HepG2 (cell line): ENCODE results near the gene GPN1. TPM values are rescaled to one million over a fixed set of nuclear protein-coding genes. Genes with fewer than 3 reads are reported as not detected.

ENCODE experiments used
- BHLHE40 ChIP-seq: IDR thresholded peaks from 2 replicates; pipeline ENCODE4 v1.6.1; 2011; ENCODE audit warnings: low read length, improper control_type of control experiment
- BRCA1 ChIP-seq: sonication (generic); formaldehyde crosslinking; IDR thresholded peaks from 2 replicates; pipeline ENCODE4 v1.4.0; 2020; ENCODE audit warnings: missing genetic modification reagents
- CAMTA2 ChIP-seq: sonication (generic); formaldehyde crosslinking; IDR thresholded peaks from 2 replicates; pipeline ENCODE4 v1.4.0; 2020; ENCODE audit warnings: mild to moderate bottlenecking, missing genetic modification reagents, borderline replicate concordance
- DPF2 ChIP-seq: sonication (generic); formaldehyde crosslinking; IDR thresholded peaks from 2 replicates; pipeline ENCODE4 v1.4.0; 2020; ENCODE audit warnings: mild to moderate bottlenecking, low read depth, missing genetic modification reagents, borderline replicate concordance
- FOXA3 ChIP-seq: IDR thresholded peaks from 2 replicates; pipeline ENCODE4 v1.6.1; 2016; ENCODE audit warnings: missing genetic modification reagents, missing compliant biosample characterization
- HIVEP1 ChIP-seq: sonication (generic); formaldehyde crosslinking; IDR thresholded peaks from 2 replicates; pipeline ENCODE4 v1.4.0; 2020; ENCODE audit warnings: mild to moderate bottlenecking, missing genetic modification reagents
- HOXD1 ChIP-seq: sonication (generic); formaldehyde crosslinking; IDR thresholded peaks from 2 replicates; pipeline ENCODE4 v1.5.0; 2020; ENCODE audit warnings: missing genetic modification reagents
- JUNB ChIP-seq: sonication (generic); formaldehyde crosslinking; IDR thresholded peaks from 2 replicates; pipeline ENCODE4 v1.8.0; 2022; ENCODE audit warnings: missing genetic modification reagents, mild to moderate bottlenecking, borderline replicate concordance
- KLF11 ChIP-seq: IDR thresholded peaks from 2 replicates; pipeline ENCODE4 v1.6.1; 2016; ENCODE audit warnings: missing compliant biosample characterization
- MYNN ChIP-seq: sonication (generic); formaldehyde crosslinking; IDR thresholded peaks from 2 replicates; pipeline ENCODE4 v1.4.0; 2020; ENCODE audit warnings: mild to moderate bottlenecking, low read depth, missing genetic modification reagents
- MZF1 ChIP-seq: sonication (generic); formaldehyde crosslinking; IDR thresholded peaks from 2 replicates; pipeline ENCODE4 v1.8.1; 2023; ENCODE audit warnings: mild to moderate bottlenecking, missing genetic modification reagents, borderline replicate concordance
- NBN ChIP-seq: fragments of 450-650 bp; conservative IDR thresholded peaks from 2 replicates; pipeline ENCODE4 v1.6.1; 2017
- NFKBIZ ChIP-seq: IDR thresholded peaks from 2 replicates; pipeline ENCODE4 v1.6.1; 2018; ENCODE audit warnings: missing genetic modification reagents, missing compliant biosample characterization
- PHF21A ChIP-seq: sonication (generic); formaldehyde crosslinking; IDR thresholded peaks from 2 replicates; pipeline ENCODE4 v1.5.0; 2020; ENCODE audit warnings: mild to moderate bottlenecking, missing genetic modification reagents
- PITX1 ChIP-seq: sonication (generic); formaldehyde crosslinking; IDR thresholded peaks from 2 replicates; pipeline ENCODE4 v1.5.1; 2020; ENCODE audit warnings: mild to moderate bottlenecking, missing genetic modification reagents
- SAP130 ChIP-seq: IDR thresholded peaks from 2 replicates; pipeline ENCODE4 v1.6.1; 2016; ENCODE audit warnings: low read depth
- SIX1 ChIP-seq: sonication (generic); formaldehyde crosslinking; IDR thresholded peaks from 2 replicates; pipeline ENCODE4 v1.4.0; 2020; ENCODE audit warnings: missing genetic modification reagents, borderline replicate concordance
- ZBTB3 ChIP-seq: sonication (generic); formaldehyde crosslinking; IDR thresholded peaks from 2 replicates; pipeline ENCODE4 v1.4.0; 2020; ENCODE audit warnings: low read depth, mild to moderate bottlenecking, moderate library complexity, missing genetic modification reagents, borderline replicate concordance
- ZNF260 ChIP-seq: sonication (generic); formaldehyde crosslinking; IDR thresholded peaks from 2 replicates; pipeline ENCODE4 v1.4.0; 2020; ENCODE audit warnings: missing genetic modification reagents, low read depth, mild to moderate bottlenecking, borderline replicate concordance
- ZNF326 ChIP-seq: sonication (generic); formaldehyde crosslinking; IDR thresholded peaks from 2 replicates; pipeline ENCODE4 v1.4.0; 2020; ENCODE audit warnings: missing genetic modification reagents, borderline replicate concordance
- ZNF337 ChIP-seq: sonication (generic); formaldehyde crosslinking; IDR thresholded peaks from 2 replicates; pipeline ENCODE4 v1.5.1; 2020; ENCODE audit warnings: missing genetic modification reagents, low read depth, mild to moderate bottlenecking, borderline replicate concordance
- ZNF441 ChIP-seq: sonication (generic); formaldehyde crosslinking; IDR thresholded peaks from 2 replicates; pipeline ENCODE4 v1.7.0; 2021; ENCODE audit warnings: missing genetic modification reagents, borderline replicate concordance
- ZNF550 ChIP-seq: sonication (generic); formaldehyde crosslinking; IDR thresholded peaks from 2 replicates; pipeline ENCODE4 v1.4.0; 2020; ENCODE audit warnings: mild to moderate bottlenecking, missing genetic modification reagents, borderline replicate concordance
- ZNF557 ChIP-seq: sonication (generic); formaldehyde crosslinking; IDR thresholded peaks from 2 replicates; pipeline ENCODE4 v1.4.0; 2020; ENCODE audit warnings: missing genetic modification reagents
- ZNF570 ChIP-seq: sonication (generic); formaldehyde crosslinking; IDR thresholded peaks from 2 replicates; pipeline ENCODE4 v1.4.0; 2020; ENCODE audit warnings: mild to moderate bottlenecking, missing genetic modification reagents, borderline replicate concordance
- ZNF703 ChIP-seq: sonication (generic); formaldehyde crosslinking; IDR thresholded peaks from 2 replicates; pipeline ENCODE4 v1.5.1; 2020; ENCODE audit warnings: missing genetic modification reagents, mild to moderate bottlenecking, moderate library complexity, borderline replicate concordance
- ZNF891 ChIP-seq: sonication (generic); formaldehyde crosslinking; IDR thresholded peaks from 2 replicates; pipeline ENCODE4 v1.5.0; 2020; ENCODE audit warnings: mild to moderate bottlenecking, missing genetic modification reagents
- polyA plus RNA-seq, 8 experiments: library from polyadenylated mRNA; depleted of rRNA in 3 of 8; stranded (reverse) in 7 of 8; unstranded in 1 of 8; fragments of >200 nt; fragmentation: Illumina TruSeq in 4 of 8; extraction: Trizol in 4 of 8; gene quantifications; 2 replicates each; pipeline versions ENCODE4 v1.2.1 to v1.2.3, GENCODE V29; 2011 to 2016; ENCODE audit warnings: low read depth in 4 of 8, missing spikeins in 1 of 8, mixed read lengths in 1 of 8; ENCODE audit not compliant: insufficient read depth in 1 of 8
- total RNA-seq, 5 experiments: library from RNA; depleted of rRNA; stranded (reverse); fragments of >200 nt; fragmentation: Illumina TruSeq; extraction: Trizol; gene quantifications; 2 replicates each; pipeline ENCODE4 v1.2.3, GENCODE V29; 2016; ENCODE audit warnings: low read depth in 1 of 5
- TF ChIP-seq, protein P1 (sequence below): sonication (generic); formaldehyde crosslinking; IDR thresholded peaks from 2 replicates; pipeline ENCODE4 v1.5.0; 2020; ENCODE audit warnings: missing genetic modification reagents
- TF ChIP-seq, protein P2 (sequence below): IDR thresholded peaks from 2 replicates; pipeline ENCODE4 v1.6.1; 2016; ENCODE audit warnings: control low read depth
- TF ChIP-seq, protein P3 (sequence below): sonication (generic); formaldehyde crosslinking; IDR thresholded peaks from 2 replicates; pipeline ENCODE4 v1.4.0; 2020; ENCODE audit warnings: low read depth, mild to moderate bottlenecking, missing genetic modification reagents

GPN1 gene
- total and polyA plus RNA-seq, 2 of the 13 experiments (the other 11 are each of a cell fraction or from before 2014, with no cell fraction given), result 54.5 to 62.7 TPM

DNA sequence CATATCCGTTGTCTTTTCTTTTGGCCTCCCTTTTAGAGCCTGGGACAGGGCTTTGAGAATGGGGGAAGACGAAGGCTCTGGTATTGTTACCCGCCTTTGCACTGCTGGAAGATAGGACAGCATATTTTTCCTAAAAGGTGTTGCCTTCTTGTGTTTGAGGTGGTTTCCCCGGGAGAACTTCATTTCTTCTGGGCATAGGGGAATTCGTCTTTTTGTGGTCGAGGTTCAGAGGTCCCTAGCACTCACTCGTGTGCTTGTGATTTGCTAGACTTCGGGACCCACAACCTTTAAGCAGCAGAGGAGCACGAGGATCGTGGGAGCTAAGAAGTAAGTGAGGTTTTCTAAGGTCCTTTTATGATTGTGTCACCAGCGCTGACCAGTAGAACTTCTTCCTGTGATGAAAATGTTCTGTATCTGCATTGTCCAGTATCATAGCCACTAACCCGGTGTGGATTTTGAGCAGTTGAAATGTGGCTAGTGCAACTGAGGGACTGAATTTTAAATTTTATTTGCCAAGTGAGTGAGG, 45.4 kb upstream of the GPN1 start (continued):
- TF ChIP-seq, protein P1, sequence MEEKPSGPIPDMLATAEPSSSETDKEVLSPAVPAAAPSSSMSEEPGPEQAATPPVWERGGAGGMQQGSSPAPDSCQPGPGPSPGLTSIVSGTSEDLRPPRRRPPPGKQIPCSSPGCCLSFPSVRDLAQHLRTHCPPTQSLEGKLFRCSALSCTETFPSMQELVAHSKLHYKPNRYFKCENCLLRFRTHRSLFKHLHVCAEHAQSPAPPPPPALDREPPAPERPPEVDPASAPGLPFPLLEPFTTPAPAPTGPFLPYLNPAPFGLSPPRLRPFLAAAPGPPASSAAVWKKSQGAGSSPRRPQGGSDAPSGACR (CRISPR knock-in tag), result no peak
- TF ChIP-seq HOXD1 (no peak), ZBTB3 (CRISPR knock-in tag) (no peak), ZNF337 (CRISPR knock-in tag) (0 out of 2 replicates have a peak, but pooled peaks have one; percentile 12), CAMTA2 (no peak), BHLHE40 (no peak), ZNF550 (CRISPR knock-in tag) (no peak), ZNF441 (CRISPR knock-in tag) (0 out of 2 replicates have a peak, but pooled peaks have one; percentile 16), NBN (no peak), PHF21A (CRISPR knock-in tag) (peak; percentile 41; the same call in 1 of the 2 replicates), NFKBIZ (CRISPR knock-in tag) (no peak), ZNF260 (no peak), DPF2 (CRISPR knock-in tag) (no peak), ZNF570 (no peak), ZNF703 (no peak), FOXA3 (0 out of 2 replicates have a peak, but pooled peaks have one; percentile 8), PITX1 (no peak), SIX1 (no peak), KLF11 (no peak), BRCA1 (no peak), ZNF326 (CRISPR knock-in tag) (0 out of 2 replicates have a peak, but pooled peaks have one; percentile 5), JUNB (CRISPR knock-in tag) (peak; percentile 13; the same call in 1 of the 2 replicates), HIVEP1 (no peak), MZF1 (no peak), MYNN (no peak), ZNF891 (CRISPR knock-in tag) (no peak), ZNF557 (CRISPR knock-in tag) (no peak; the same call in 1 of the 2 replicates), SAP130 (CRISPR knock-in tag) (no peak)
- TF ChIP-seq, protein P2, sequence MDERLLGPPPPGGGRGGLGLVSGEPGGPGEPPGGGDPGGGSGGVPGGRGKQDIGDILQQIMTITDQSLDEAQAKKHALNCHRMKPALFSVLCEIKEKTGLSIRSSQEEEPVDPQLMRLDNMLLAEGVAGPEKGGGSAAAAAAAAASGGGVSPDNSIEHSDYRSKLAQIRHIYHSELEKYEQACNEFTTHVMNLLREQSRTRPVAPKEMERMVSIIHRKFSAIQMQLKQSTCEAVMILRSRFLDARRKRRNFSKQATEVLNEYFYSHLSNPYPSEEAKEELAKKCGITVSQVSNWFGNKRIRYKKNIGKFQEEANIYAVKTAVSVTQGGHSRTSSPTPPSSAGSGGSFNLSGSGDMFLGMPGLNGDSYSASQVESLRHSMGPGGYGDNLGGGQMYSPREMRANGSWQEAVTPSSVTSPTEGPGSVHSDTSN (CRISPR knock-in tag), result no peak
- TF ChIP-seq, protein P3, sequence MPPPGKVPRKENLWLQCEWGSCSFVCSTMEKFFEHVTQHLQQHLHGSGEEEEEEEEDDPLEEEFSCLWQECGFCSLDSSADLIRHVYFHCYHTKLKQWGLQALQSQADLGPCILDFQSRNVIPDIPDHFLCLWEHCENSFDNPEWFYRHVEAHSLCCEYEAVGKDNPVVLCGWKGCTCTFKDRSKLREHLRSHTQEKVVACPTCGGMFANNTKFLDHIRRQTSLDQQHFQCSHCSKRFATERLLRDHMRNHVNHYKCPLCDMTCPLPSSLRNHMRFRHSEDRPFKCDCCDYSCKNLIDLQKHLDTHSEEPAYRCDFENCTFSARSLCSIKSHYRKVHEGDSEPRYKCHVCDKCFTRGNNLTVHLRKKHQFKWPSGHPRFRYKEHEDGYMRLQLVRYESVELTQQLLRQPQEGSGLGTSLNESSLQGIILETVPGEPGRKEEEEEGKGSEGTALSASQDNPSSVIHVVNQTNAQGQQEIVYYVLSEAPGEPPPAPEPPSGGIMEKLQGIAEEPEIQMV (CRISPR knock-in tag), result 0 out of 2 replicates have a peak, but pooled peaks have one; percentile 6
